Keratinocyte (primary cell): ENCODE measurements around the gene RCCD1. TPM values are rescaled to one million over a fixed set of nuclear protein-coding genes. Genes with fewer than 3 reads are reported as not detected.

Experiments
- DNase-seq: peaks from one replicate; pipeline ENCODE4 v3.0.0-alpha.2; 2011; ENCODE audit warnings: low read depth, missing footprints, low spot score
- FAIRE-seq: peaks from 2 replicates; lab custom pipeline; 2011; peaks lifted over from hg19 to GRCh38; lab: Jason Lieb, UNC
- H2AFZ ChIP-seq: 2 replicates; pipeline ENCODE4 v1.6.0; 2012; ENCODE audit warnings: low read length, control low read depth, inconsistent platforms; ENCODE audit not compliant: control insufficient read depth
- H3K27ac ChIP-seq: 2 replicates; pipeline ENCODE4 v1.5.1; 2011; ENCODE audit warnings: low read length; ENCODE audit not compliant: control insufficient read depth, insufficient read depth
- H3K27me3 ChIP-seq: 3 replicates; pipeline ENCODE4 v1.6.0; 2011; ENCODE audit warnings: low read length; ENCODE audit not compliant: control insufficient read depth, insufficient read depth; ENCODE audit errors: extremely low read depth
- H3K36me3 ChIP-seq, 2 experiments: 2 replicates in 1 of 2; 3 replicates in 1 of 2; pipeline ENCODE4 v1.5.1; 2011; ENCODE audit warnings: low read length in 2 of 2, mild to moderate bottlenecking in 1 of 2; ENCODE audit not compliant: control insufficient read depth in 2 of 2, insufficient read depth in 2 of 2; ENCODE audit errors: extremely low read depth in 1 of 2
- H3K4me1 ChIP-seq: 3 replicates; pipeline ENCODE4 v1.5.1; 2011; ENCODE audit warnings: low read length; ENCODE audit not compliant: control insufficient read depth, insufficient read depth; ENCODE audit errors: extremely low read depth
- H3K4me2 ChIP-seq: 3 replicates; pipeline ENCODE4 v1.6.0; 2011; ENCODE audit warnings: low read depth, low read length; ENCODE audit not compliant: control insufficient read depth, insufficient read depth; ENCODE audit errors: extremely low read depth
- H3K4me3 ChIP-seq, 3 experiments: fragments of 200-600 bp in 1 of 3; sonication (generic) in 1 of 3; 2 replicates in 2 of 3; 3 replicates in 1 of 3; pipeline ENCODE4 v1.5.1; 2011 to 2016; ENCODE audit warnings: low read length in 3 of 3, mild to moderate bottlenecking in 3 of 3, control low read depth in 2 of 3, inconsistent platforms in 1 of 3, low read depth in 1 of 3, mixed read lengths in 1 of 3, mixed run types in 1 of 3, moderate library complexity in 1 of 3; ENCODE audit not compliant: control insufficient read depth in 2 of 3, insufficient read depth in 2 of 3; ENCODE audit errors: extremely low read depth in 1 of 3
- H3K79me2 ChIP-seq: 2 replicates; pipeline ENCODE4 v1.6.0; 2012; ENCODE audit warnings: low read length; ENCODE audit not compliant: control insufficient read depth, insufficient read depth
- H3K9ac ChIP-seq: 3 replicates; pipeline ENCODE4 v1.6.0; 2011; ENCODE audit warnings: low read length; ENCODE audit not compliant: control insufficient read depth, insufficient read depth; ENCODE audit errors: extremely low read depth
- H3K9me1 ChIP-seq: 3 replicates; pipeline ENCODE4 v1.6.0; 2011; ENCODE audit warnings: low read length; ENCODE audit not compliant: control insufficient read depth, insufficient read depth; ENCODE audit errors: extremely low read depth
- H3K9me3 ChIP-seq: 2 replicates; pipeline ENCODE4 v1.5.1; 2012; ENCODE audit warnings: low read depth, low read length; ENCODE audit not compliant: control insufficient read depth
- H4K20me1 ChIP-seq: 3 replicates; pipeline ENCODE4 v1.6.0; 2011; ENCODE audit warnings: low read length; ENCODE audit not compliant: control insufficient read depth, insufficient read depth; ENCODE audit errors: extremely low read depth
- CTCF ChIP-seq, 3 experiments: IDR thresholded peaks in 1 of 3; conservative IDR thresholded peaks in 1 of 3; optimal IDR thresholded peaks in 1 of 3; 2 replicates in 2 of 3; 3 replicates in 1 of 3; pipeline versions ENCODE3 to v1.5.1; 2011; ENCODE audit warnings: low read length in 3 of 3, mild to moderate bottlenecking in 3 of 3, moderate library complexity in 2 of 3, control low read depth in 1 of 3, inconsistent platforms in 1 of 3; ENCODE audit not compliant: insufficient read depth in 2 of 3; ENCODE audit errors: extremely low read depth in 1 of 3
- EZH2 ChIP-seq: IDR thresholded peaks from one replicate; pipeline ENCODE4 v1.6.1; 2012; ENCODE audit warnings: inconsistent platforms, mild to moderate bottlenecking, low read length, moderate library complexity
- dilution Hi-C: fragments of 300-500 bp; cut with MboI; formaldehyde crosslinking; loops from one replicate; pipeline ENCODE4 v1.7.0; 2020; ENCODE audit warnings: low sequenced_read_pairs; ENCODE audit not compliant: extremely low pct_ligation_motif_present
- polyA plus RNA-seq, 5 experiments: library from polyadenylated mRNA; depleted of rRNA in 3 of 5; stranded (reverse) in 3 of 5; stranded (forward) in 1 of 5; unstranded in 1 of 5; fragments of >200 nt; gene quantifications; 1 replicate in 1 of 5; 2 replicates in 3 of 5; 3 replicates in 1 of 5; pipeline versions ENCODE4 v1.2.1 to v1.2.3, GENCODE V29; 2011 to 2012; ENCODE audit warnings: missing spikeins in 2 of 5, low read depth in 1 of 5, low replicate concordance in 1 of 5

RCCD1 gene
- polyA plus RNA-seq, 1 donor (not counting 4 experiments of a cell fraction or from before 2014, with no cell fraction given): 7.8 TPM

- FAIRE-seq (no peak), DNase-seq (no peak)
- H3K4me3 ChIP-seq: no peak overlapping the region
- H3K79me2 ChIP-seq: no peaks in the 10 kb centered on the region
- no peak overlapping the region for H2AFZ ChIP-seq
- no peak overlapping the region for H3K27ac ChIP-seq
- H3K9me3 ChIP-seq: no peaks in the 10 kb centered on the region
- H3K4me2 ChIP-seq: no peak overlapping the region
- no peaks in the 10 kb centered on the region for H3K9me1 ChIP-seq
- no peak overlapping the region for H3K9ac ChIP-seq
- H3K36me3 ChIP-seq: peaks cover 18% of the 10 kb centered on the region in 2 experiments
- H4K20me1 ChIP-seq: no peaks in the 10 kb centered on the region
- dilution Hi-C loops: no loop called here
- no peaks in the 10 kb centered on the region for H3K27me3 ChIP-seq
- no peak for TF ChIP-seq EZH2
- no peak for TF ChIP-seq CTCF (optimal IDR thresholded peaks at IDR 0.05 in 1 of 3, IDR thresholded peaks at IDR 0.05 in 1 of 3, conservative IDR thresholded peaks at IDR 0.05 in 1 of 3; ENCODE audit: extremely low read depth in 1 of 3, insufficient read depth in 2 of 3, low read length in 3 of 3)
- no peaks in the 10 kb centered on the region for H3K4me1 ChIP-seq
These were observed 38.2 kb upstream of the RCCD1 start for GRCh38 chr15:90916461-90916860.

GRCh38 chr15:90917569-90917968 lies 37.1 kb upstream of the RCCD1 start:
- H3K9me3 ChIP-seq: no peaks in the 10 kb centered on the region
- no peak for TF ChIP-seq CTCF (optimal IDR thresholded peaks at IDR 0.05 in 1 of 3, IDR thresholded peaks at IDR 0.05 in 1 of 3, conservative IDR thresholded peaks at IDR 0.05 in 1 of 3; ENCODE audit: extremely low read depth in 1 of 3, insufficient read depth in 2 of 3, low read length in 3 of 3)
- no peaks in the 10 kb centered on the region for H3K79me2 ChIP-seq
- no peak overlapping the region for H3K27ac ChIP-seq
- no peak overlapping the region for H3K4me2 ChIP-seq
- H3K27me3 ChIP-seq: no peaks in the 10 kb centered on the region
- H3K4me3 ChIP-seq: no peak overlapping the region
- H3K4me1 ChIP-seq: no peaks in the 10 kb centered on the region
- dilution Hi-C loops: no loop called here
- no peaks in the 10 kb centered on the region for H4K20me1 ChIP-seq
- no peak overlapping the region for H3K9ac ChIP-seq
- H3K36me3 ChIP-seq: peaks cover 16 to 18% of the 10 kb centered on the region in 2 experiments
- no peaks in the 10 kb centered on the region for H3K9me1 ChIP-seq
- FAIRE-seq (no peak), DNase-seq (no peak)
- H2AFZ ChIP-seq: no peak overlapping the region
